NCI-H2029 treated with DMSO at 0.1 percent for 48 hours (cell line): ENCODE data around the gene TRAF3IP1.
A peak's percentile ranks its signal among the peaks of the same experiment; 100 is the strongest.
"Not testable (repeated sequence)": the region's sequence is repeated elsewhere in the genome, so short reads cannot be mapped to it uniquely, and the experiment has no call there.

Experiments used
- DNase-seq: peaks from one replicate; lab custom pipeline; 2025; lab: John Stamatoyannopoulos, UW

TRAF3IP1 gene

GRCh38 chr2:238320246-238320647 is at the start of gene TRAF3IP1:
TSS of gene TRAF3IP1 (plus strand) at chr2:238320518. CDS start at chr2:238320663, 145 bp downstream.
- DNase-seq: peak; percentile 68

DNA sequence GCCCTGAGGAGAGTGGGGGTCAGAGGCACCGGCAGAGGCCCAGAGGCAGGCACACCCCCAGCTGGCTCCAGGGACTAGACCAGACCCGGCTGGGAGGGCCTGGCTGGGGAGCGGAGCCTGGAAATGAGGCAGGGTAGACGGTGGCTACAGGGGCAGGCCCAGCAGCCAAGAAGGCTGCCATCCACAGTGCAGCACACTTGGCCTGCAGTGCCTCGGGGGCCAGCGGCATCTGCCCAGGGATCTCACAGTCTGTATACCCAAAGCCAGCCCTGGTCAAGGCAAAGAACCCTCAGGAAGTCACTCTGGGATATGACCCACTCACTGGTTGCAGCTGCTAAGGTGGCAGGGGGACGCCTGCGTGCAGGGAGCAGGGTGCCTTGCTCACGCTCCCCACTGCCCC is 49.7 kb upstream of the TRAF3IP1 start:
- no peak for DNase-seq

DNA sequence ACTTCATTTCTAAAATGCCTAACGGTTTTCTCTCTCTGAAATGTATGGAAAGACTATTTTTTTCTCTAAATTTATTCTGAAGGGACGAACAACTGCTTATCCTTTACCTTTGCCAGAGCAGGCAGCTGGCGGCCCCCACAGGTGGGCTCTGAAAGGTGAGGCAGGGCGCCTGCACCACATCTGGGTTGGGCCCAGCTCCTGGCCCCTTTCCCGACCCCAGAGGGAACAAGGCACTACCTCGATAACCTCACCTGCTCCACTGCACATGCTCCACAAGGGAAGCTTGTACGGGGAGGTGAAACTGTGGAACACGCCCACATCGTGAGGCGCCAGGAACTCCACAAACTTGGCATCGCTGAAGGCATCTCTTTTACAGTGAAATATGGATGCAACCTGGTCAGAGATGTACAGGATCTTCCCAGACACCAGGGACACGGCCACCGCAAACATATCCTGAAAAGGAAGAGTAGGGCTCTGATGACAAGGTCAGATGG is 49.2 kb upstream of the TRAF3IP1 start:
- DNase-seq: no peak

- DNase-seq: not testable (repeated sequence)
These were observed 48.6 kb upstream of the TRAF3IP1 start for GRCh38 chr2:238271686-238272085.

DNA sequence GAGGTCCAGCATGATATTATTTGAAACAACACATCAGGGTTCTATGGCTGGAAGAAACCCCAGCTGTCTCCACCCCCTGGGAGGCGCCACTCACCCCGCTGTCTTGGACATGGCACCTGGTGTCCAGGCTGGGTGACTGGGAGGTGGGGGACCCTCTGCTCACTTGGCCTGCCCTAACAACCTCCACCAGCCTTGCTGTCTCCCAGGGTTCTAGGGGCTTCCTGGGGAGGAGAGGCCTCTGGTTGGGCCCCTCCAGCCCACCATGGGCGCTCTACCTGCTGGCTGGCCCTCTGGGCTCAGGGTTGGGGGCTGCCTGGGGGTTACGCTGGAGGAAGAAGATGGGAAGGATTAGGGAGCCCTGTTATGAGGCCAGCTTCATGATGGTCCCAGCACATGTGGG is 48.2 kb upstream of the TRAF3IP1 start:
- DNase-seq: no peak

DNA sequence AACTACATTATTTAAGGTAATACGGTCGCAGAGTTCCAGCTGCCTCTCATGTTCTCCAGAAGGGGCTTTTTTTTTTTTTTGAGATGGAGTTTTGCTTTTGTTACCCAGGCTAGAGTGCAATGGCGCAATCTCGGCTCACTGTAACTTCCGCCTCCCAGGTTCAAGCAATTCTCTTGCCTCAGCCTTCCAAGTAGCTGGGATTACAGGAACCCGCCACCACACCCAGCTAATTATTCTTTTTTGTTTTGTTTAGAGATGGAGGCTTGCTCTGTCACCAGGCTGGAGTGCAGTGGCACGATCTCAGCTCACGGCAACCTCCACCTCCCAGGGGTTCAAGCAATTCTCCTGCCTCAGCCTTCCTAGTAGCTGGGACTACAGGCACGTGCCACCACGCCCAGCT is 46.9 kb upstream of the TRAF3IP1 start:
- DNase-seq: not testable (repeated sequence)

DNA sequence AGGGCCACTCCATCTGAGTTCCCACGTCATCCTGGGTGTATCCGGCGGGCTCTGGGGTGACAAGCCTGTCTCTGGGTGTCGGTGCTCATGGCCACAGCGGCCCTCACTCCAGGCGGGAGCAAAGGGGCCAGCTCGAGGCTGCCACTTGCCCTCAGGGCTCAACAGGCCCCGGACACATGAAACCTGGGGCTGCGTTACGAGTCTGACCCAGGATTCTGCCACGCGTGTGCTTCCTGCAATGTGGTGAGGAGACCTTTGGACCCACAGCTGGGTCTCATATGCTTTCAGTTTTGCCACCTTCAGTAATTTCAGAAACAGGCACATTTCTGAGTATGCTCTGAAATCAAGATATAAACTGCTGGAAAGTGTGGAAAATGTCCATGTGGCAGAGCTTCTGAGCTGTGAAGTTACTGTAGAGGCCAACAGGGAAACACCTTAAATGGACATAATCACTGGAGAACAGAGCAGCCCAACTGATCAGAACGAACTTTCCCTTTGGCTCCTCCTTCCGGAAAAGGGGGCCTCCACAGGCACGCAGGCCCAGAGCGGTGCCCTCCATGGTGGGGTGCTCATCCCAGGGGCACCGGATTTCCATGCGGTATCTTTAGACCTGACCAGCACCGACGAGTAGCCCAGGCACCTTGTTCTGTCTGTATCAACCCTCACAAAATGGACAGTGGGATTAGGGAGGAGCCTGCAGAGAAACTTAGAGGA is 46.0 kb upstream of the TRAF3IP1 start:
- no peak for DNase-seq

GRCh38 chr2:238277695-238278094 is 42.6 kb upstream of the TRAF3IP1 start:
- no peak for DNase-seq

GRCh38 chr2:238278626-238279323 is 41.5 kb upstream of the TRAF3IP1 start:
- DNase-seq: no peak

DNA sequence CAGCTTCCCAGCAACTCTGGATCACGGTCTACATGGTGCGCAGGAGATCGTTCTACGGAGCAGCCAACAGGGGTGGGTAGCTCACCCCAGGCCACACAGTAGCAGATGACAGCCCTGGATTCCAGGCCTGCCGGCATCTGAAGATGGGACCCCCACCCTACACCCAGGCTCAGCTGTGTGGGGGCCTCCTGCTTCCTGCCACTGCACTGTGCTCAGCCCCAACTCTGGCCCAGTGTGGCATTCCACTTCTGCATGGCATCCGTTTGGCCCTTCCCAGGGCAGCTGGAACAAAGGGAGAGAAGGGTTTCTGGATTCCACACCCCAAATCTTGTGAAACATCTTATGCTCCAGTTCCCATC is 41.0 kb upstream of the TRAF3IP1 start:
- no peak for DNase-seq

DNA sequence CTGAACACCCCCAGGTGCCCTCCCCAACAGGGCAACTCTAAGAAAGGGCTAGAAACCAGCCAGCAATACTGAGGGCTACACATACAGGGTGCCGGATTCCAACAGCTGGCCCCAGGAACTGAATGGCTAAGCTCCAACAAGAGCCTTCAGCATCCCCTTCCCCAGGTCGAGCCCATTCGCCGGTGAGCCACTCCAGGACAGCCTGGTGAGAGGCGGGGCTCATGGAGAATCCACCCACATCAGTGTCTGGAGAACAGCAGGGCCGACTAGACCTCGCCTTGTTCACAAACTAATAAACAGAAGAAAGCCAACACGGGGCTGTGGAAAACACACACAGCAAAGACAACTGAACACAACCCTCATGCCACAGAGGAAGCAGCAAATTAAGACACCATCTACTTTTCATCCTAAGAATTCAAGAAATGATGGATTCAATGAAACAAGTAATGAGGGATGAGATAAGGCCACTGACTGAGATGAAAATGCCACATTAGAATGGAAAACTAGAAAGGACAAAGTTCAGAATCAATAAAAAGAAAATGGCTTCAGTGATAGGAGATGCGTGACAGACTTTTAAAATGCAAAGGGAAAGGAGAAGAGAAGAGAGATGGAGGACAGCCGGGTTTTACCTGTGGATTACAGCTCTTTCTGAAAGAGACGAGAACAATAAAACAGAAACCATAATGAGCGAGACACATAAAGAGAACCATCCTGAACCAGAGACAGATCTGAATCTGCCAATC is 40.1 kb upstream of the TRAF3IP1 start:
- no peak for DNase-seq

DNA sequence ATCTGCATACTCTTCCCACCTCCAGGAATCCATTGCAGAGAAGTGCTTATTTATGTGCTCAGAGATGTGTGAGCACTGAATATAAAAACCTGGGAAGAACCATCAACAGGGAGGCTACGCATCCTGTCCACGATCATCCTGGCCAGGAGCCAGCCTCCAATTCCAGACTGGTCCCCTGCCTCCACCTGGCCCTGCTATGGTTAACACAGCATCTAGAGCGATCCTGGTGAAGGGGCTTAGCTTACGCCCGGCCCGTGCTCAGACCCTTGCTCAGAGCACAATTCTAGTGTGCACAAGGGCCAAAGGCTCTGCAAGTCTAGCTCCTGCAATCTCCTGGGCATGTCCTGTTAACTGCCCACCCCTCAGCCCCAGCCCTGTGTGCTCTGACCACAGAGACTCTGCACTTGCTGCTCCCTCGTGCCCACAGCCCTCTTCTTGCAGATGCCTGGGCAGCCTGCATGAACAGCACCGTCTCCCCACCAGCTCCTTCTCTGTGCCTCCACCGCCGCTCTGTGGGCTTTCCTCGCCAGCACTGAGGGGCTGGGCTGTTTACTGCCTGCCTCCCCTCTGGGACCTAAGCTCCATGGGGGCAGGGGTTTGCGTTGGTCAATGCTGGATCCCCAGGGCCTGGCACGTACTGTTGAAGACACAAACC is 38.4 kb upstream of the TRAF3IP1 start:
- no peak for DNase-seq

GRCh38 chr2:238282861-238283738 is 37.2 kb upstream of the TRAF3IP1 start:
- no peak for DNase-seq

DNA sequence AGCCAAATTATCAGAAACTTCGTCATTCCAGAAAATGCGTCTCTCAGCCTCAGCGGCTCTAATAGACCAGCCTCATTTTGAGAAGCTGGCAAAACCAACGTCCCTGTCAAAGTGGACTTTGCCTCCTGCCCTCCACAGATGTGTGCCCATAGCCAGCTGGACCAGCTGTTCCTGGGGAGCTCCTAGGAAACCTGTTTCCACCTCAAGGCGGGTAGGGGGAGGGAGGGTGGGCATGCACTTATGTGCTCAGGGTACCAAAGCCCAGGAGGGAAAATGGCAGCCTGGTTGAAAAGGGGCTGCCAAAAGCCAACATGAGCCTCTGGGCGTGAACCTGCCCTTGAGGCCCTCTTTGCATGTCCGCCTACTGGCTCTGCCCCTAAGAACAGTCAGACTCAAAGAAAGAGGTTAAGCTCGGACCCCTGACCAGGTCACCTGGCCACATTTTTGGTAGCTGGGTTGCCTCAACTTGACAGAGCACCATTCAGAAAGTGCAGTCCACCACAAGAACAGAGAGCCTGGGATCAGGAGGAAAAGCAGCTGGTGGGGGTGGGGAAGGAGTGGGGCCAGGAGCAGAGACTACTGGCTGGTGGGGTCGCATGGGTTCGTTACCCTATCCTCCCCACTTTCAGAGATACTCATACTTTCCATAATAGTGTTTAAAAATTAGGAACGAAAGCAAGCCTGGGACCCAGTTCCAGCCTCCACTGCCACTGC is 35.4 kb upstream of the TRAF3IP1 start:
- DNase-seq: no peak

DNA sequence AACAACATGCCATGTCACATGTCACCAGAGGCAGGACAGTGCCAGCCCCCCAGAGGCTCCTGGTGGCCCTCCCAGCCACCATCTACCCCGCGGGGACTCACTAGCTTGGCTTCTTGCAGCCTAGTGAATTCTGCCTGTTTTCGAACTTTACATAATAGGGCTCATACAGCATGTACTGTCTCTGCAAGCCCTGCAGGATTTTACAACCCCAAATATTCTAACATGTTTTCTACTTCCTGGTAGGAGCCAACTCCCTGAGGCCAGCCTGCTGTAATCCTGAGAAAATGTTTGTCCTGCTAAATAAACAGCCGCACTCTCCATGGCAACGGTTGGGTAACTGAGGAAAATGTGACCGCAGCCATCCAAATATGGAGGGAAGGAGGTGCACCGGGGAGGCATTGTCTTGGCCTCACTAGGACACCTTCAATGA is 34.6 kb upstream of the TRAF3IP1 start:
- DNase-seq: peak; percentile 77

DNA sequence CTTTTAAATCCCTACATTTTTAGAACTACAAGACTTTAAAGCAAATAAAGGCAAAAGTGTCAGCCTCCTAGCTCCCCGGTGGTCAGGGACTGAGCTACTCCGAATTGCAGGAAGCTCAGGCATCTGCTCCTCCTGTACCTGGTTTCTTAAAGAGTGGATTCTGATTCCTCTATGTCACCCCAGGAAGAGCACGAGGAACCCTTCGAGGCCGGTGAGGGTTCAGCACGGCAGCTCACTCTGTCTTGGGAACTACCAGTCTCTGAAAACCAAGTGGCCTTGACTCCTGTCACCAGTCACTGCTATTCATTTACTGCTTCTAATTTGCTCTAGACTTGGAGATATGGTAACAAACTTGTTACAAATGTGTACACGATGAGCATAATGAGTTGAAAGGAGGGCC is 34.2 kb upstream of the TRAF3IP1 start:
- no peak for DNase-seq

DNA sequence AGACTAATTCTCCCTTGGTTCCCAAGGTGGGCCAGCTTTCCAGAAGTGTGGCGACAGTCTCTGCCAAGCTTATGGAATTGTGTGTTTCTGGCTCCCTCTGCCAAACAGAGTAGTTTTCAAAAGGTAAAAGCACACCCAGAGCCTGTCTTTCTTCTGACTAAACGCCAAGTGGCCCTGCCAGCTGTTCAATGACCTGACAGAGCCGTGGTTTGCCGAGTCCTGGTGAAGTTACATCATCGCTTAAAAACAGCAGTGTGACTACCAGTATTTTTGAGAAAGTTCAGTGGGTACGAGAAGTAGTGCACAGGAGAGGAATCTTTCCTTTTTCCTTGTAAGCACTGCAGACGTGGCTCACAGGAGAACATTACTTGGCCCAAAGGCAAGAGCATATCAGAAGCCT is 33.8 kb upstream of the TRAF3IP1 start:
- DNase-seq: peak; percentile 41

DNA sequence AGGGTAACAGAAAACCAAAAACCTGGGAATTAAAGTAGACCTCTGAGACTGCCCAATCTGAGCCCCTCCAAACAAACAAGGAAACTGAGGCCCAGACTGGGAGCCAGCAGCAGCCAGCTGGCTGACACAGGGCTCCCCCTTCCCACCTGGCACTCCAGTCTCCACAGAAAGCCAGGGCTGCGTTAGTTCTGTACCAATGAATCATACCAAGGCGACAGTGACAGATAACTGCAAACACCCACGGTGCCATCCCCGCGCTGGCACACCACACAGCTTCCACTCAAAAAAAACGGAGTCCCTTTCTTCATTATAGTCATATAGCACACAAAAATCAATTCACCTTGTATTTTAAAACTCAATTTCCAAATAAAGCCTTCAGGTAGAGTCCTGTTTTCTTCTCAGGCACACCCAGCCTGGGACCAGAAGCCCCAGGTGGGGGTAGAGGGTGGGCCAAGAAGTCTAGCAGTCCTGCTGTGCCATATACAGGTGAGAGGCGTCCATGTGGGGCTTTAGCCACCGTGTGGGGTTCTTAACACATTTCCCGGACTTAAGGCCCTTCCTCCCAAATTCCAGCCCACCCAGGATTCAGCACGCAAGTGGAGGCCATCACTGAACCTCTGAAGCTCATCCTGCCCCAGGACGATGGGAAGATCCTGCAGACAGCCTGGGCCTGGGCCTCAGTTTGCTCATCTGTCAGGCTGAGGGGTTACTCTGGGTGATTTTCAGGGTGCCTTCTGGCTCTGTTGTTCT is 33.2 kb upstream of the TRAF3IP1 start:
- no peak for DNase-seq

- DNase-seq: no peak
These were observed 32.3 kb upstream of the TRAF3IP1 start, which contains the start of gene PER2 for GRCh38 chr2:238287737-238288649. TSS of gene PER2 (minus strand) at chr2:238288610. CDS start at chr2:238277936, 10,674 bp downstream.
